Measurements from ENCODE around the gene IGSF21.

Gene IGSF21

GRCh38 chr1:18336801-18337200, 229.2 kb downstream of the IGSF21 start:
- TF ChIP-seq, protein P1, sequence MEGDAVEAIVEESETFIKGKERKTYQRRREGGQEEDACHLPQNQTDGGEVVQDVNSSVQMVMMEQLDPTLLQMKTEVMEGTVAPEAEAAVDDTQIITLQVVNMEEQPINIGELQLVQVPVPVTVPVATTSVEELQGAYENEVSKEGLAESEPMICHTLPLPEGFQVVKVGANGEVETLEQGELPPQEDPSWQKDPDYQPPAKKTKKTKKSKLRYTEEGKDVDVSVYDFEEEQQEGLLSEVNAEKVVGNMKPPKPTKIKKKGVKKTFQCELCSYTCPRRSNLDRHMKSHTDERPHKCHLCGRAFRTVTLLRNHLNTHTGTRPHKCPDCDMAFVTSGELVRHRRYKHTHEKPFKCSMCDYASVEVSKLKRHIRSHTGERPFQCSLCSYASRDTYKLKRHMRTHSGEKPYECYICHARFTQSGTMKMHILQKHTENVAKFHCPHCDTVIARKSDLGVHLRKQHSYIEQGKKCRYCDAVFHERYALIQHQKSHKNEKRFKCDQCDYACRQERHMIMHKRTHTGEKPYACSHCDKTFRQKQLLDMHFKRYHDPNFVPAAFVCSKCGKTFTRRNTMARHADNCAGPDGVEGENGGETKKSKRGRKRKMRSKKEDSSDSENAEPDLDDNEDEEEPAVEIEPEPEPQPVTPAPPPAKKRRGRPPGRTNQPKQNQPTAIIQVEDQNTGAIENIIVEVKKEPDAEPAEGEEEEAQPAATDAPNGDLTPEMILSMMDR (IDR thresholded peaks at IDR 0.05; ENCODE audit: insufficient read depth, low read length, poor library complexity, severe bottlenecking), result no peak
- H3K36me3 ChIP-seq (ENCODE audit: control insufficient read depth, insufficient read depth, low read length), result no peaks in the 10 kb centered on the region
- H3K27me3 ChIP-seq (replicated peaks; ENCODE audit: control insufficient read depth, insufficient read depth, low read length), result no peaks in the 10 kb centered on the region; the same call in none of the 2 replicates
- DNase-seq (ENCODE audit: extremely low read depth, insufficient read length), result no peak
- no peak overlapping the region for H3K4me3 ChIP-seq (replicated peaks; ENCODE audit: low read depth, low read length)

GRCh38 chr1:18337757-18338156, 230.2 kb downstream of the IGSF21 start:
- no peak overlapping the region for H3K4me3 ChIP-seq (replicated peaks; ENCODE audit: low read depth, low read length)
- TF ChIP-seq, protein P1 (IDR thresholded peaks at IDR 0.05; ENCODE audit: insufficient read depth, low read length, poor library complexity, severe bottlenecking), result no peak
- H3K36me3 ChIP-seq (ENCODE audit: control insufficient read depth, insufficient read depth, low read length), result no peaks in the 10 kb centered on the region
- DNase-seq (ENCODE audit: extremely low read depth, insufficient read length), result no peak
- H3K27me3 ChIP-seq (replicated peaks; ENCODE audit: control insufficient read depth, insufficient read depth, low read length), result no peaks in the 10 kb centered on the region; the same call in 1 of the 2 replicates

DNA sequence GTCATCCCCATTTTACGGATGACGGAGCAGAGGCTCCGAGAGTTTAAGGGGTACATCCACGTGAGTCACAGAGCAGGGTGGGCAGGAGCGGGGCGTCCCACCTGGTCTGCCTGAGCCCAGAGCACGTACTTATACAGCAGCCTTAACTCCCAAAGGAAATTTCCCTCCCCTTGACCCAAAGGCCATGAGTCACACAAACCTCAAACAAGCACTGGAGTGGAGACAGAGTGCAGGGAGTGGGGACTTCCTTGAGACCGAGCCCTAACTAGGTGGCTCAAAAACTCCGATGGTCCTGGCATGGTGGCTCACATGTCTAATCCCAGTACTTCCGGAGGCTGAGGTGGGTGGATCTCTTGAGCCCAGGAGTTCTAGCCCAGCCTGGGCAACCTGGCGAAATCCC, 231.6 kb downstream of the IGSF21 start:
- Histone ChIP-seq H3K36me3 (ENCODE audit: control insufficient read depth, insufficient read depth, low read length) (no peaks in the 10 kb centered on the region), H3K27me3 (replicated peaks; ENCODE audit: control insufficient read depth, insufficient read depth, low read length) (no peaks in the 10 kb centered on the region; the same call in 1 of the 2 replicates), H3K4me3 (replicated peaks; ENCODE audit: low read depth, low read length) (no peak overlapping the region)
- TF ChIP-seq, protein P1 (IDR thresholded peaks at IDR 0.05; ENCODE audit: insufficient read depth, low read length, poor library complexity, severe bottlenecking), result no peak
- DNase-seq (ENCODE audit: extremely low read depth, insufficient read length), result no peak

DNA sequence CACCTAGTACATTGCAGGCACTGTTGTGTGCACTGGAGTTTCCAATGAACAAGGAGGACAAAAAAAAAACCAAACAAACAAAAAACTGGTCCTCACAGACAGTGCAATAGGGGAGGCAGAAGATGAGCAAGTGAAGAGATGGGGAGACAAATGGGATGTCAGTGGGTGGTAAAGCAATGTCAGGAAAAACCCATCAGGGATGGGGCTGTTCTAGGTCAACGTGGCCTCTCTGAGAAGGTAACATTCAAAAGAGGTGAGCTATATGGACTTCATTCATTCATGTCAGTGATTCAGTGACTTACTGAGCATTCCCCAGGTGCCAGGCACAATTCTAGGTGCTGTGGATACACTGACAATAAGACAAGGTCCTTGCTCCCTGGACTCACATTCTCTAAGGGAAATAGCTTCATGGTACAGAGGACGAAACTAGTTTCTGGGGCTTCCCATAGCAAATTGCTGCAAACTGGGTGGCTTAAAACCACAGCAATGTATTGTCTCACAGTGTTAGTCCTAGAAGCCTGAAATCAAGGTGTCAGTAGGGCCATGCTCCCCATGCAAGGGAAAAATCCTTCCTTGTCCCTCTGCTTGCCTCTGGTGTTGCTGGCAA, 232.7 kb downstream of the IGSF21 start:
- Histone ChIP-seq H3K4me3 (replicated peaks; ENCODE audit: low read depth, low read length) (no peak overlapping the region), H3K27me3 (replicated peaks; ENCODE audit: control insufficient read depth, insufficient read depth, low read length) (no peaks in the 10 kb centered on the region; the same call in 1 of the 2 replicates), H3K36me3 (ENCODE audit: control insufficient read depth, insufficient read depth, low read length) (no peaks in the 10 kb centered on the region)
- DNase-seq (ENCODE audit: extremely low read depth, insufficient read length), result no peak
- TF ChIP-seq, protein P1 (IDR thresholded peaks at IDR 0.05; ENCODE audit: insufficient read depth, low read length, poor library complexity, severe bottlenecking), result no peak

DNA sequence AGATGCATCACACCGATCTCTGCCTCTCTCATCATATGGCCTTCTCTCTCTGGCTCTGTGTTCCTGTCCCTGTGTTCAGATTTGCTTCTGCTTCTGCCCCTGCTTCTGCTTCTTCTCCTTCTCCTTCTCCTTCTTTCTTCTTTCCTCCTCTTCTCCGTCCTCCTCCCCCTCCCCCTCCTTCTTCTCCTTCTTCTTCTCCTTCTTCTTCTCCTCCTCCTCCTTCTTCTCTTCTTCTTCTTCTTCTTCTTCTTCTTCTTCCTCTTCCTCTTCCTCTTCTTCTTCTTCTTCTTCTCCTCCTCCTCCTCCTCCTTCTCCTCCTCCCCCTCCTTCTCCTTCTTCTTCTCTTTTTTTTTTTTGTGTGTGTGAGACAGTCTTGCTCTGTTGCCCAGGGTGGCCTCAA, 233.2 kb downstream of the IGSF21 start:
- Histone ChIP-seq H3K27me3 (replicated peaks; ENCODE audit: control insufficient read depth, insufficient read depth, low read length) (no peaks in the 10 kb centered on the region; the same call in 1 of the 2 replicates), H3K36me3 (ENCODE audit: control insufficient read depth, insufficient read depth, low read length) (no peaks in the 10 kb centered on the region), H3K4me3 (replicated peaks; ENCODE audit: low read depth, low read length) (no peak overlapping the region)
- DNase-seq (ENCODE audit: extremely low read depth, insufficient read length), result no peak
- TF ChIP-seq, protein P1 (IDR thresholded peaks at IDR 0.05; ENCODE audit: insufficient read depth, low read length, poor library complexity, severe bottlenecking), result no peak

Measured in GM06990 (cell line).